Upper lobe of right lung (tissue), 1 donor: ENCODE data around the gene MDH2. TPM values are rescaled to one million over a fixed set of nuclear protein-coding genes. Genes with fewer than 3 reads are reported as not detected.
A peak's percentile ranks its signal among the peaks of the same experiment; 100 is the strongest.
"Not testable (repeated sequence)": the region's sequence is repeated elsewhere in the genome, so short reads cannot be mapped to it uniquely, and the experiment has no call there.

Experiments used
- ATAC-seq: fragments of 200-7000 bp; cut with Tn5 transposase; one replicate; pipeline ENCODE4 v1.9.1; 2020; ENCODE audit warnings: mild to moderate bottlenecking, moderate library complexity
- DNase-seq: peaks from one replicate; pipeline ENCODE4 v3.0.0-alpha.2; 2020
- H3K27ac ChIP-seq: fragments of 200-600 bp; one replicate; pipeline ENCODE4 v1.8.0; 2022
- H3K27me3 ChIP-seq: fragments of 200-600 bp; one replicate; pipeline ENCODE4 v1.8.0; 2022; ENCODE audit warnings: mild to moderate bottlenecking
- H3K36me3 ChIP-seq: fragments of 200-600 bp; one replicate; pipeline ENCODE4 v1.8.0; 2022
- H3K4me1 ChIP-seq: fragments of 200-600 bp; one replicate; pipeline ENCODE4 v1.8.0; 2022
- H3K4me3 ChIP-seq: fragments of 200-600 bp; one replicate; pipeline ENCODE4 v1.8.0; 2022; ENCODE audit warnings: mild to moderate bottlenecking
- H3K9me3 ChIP-seq: fragments of 200-600 bp; one replicate; pipeline ENCODE4 v1.8.0; 2022
- intact Hi-C: fragments of 100-400 bp; cut with DNase I; formaldehyde crosslinking; loops from one replicate; pipeline ENCODE4 v1.11.0; 2022
- total RNA-seq: library from RNA; stranded (reverse); fragmentation: NEBNext Ultra II Directional; extraction: Animal tissue kit (Norgen Biotek cat#: 25700); gene quantifications from one replicate; pipeline ENCODE4 v1.2.1, GENCODE V29; 2021
- TF ChIP-seq, protein P1 (sequence below): fragments of 200-600 bp; IDR thresholded peaks from one replicate; pipeline ENCODE4 v1.8.0; 2022; ENCODE audit warnings: antibody characterized with exemption
- donor health status: DM: no; HTN: yes; CAD: no; lungs with severe emphysema.

MDH2 gene
- total RNA-seq, 1 donor from 2014 or later = 106 TPM

DNA sequence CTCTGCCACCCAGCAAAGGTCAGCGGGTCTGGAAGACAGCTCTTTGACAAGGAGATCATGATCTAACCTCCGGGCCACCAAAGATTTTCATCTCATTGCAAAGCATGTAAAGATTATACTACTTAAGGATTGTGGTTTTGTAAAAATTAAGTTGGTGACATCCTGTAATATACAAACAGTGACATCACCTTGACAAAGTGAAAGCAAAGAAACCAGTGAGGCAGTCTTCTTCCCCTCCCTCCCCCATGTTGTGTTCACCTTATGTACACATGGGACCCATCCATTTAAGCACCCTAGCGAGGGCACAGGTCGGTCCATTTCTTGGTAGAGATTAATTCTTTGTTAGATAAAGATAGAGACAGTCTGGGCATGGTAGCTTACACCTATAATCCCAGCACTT lies 3.9 kb downstream of the MDH2 start:
- ATAC-seq = no peak
- H3K27me3 ChIP-seq = no peaks in the 10 kb centered on the region
- TF ChIP-seq, protein P1, sequence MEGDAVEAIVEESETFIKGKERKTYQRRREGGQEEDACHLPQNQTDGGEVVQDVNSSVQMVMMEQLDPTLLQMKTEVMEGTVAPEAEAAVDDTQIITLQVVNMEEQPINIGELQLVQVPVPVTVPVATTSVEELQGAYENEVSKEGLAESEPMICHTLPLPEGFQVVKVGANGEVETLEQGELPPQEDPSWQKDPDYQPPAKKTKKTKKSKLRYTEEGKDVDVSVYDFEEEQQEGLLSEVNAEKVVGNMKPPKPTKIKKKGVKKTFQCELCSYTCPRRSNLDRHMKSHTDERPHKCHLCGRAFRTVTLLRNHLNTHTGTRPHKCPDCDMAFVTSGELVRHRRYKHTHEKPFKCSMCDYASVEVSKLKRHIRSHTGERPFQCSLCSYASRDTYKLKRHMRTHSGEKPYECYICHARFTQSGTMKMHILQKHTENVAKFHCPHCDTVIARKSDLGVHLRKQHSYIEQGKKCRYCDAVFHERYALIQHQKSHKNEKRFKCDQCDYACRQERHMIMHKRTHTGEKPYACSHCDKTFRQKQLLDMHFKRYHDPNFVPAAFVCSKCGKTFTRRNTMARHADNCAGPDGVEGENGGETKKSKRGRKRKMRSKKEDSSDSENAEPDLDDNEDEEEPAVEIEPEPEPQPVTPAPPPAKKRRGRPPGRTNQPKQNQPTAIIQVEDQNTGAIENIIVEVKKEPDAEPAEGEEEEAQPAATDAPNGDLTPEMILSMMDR = no peak
- H3K4me1 ChIP-seq = peaks cover 17% of the 10 kb centered on the region
- no peaks in the 10 kb centered on the region for H3K9me3 ChIP-seq
- H3K27ac ChIP-seq = no peak overlapping the region
- no peak overlapping the region for H3K4me3 ChIP-seq
- no peak for DNase-seq
- H3K36me3 ChIP-seq = peaks cover 40% of the 10 kb centered on the region
- intact Hi-C loops = no loop called here

DNA sequence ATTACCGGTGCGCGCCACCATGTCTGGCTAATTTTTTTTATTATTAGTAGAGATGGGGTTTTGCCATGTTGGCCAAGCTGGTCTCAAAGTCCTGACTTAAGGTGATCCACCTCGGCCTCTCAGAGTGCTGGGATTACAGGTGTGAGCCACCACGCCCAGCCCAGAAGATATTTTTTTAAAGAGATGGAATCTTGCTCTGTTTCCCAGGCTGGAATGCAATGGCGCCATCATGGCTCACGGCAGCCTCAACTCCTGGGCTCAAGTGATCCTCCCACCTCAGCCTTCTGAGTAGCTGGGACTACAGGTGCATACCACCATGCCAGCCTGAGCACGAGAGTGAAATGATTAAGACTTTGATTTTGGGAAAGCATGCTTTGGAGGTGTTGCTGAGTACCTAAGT lies 4.8 kb downstream of the MDH2 start:
- H3K27me3 ChIP-seq, intact Hi-C loops, DNase-seq, H3K4me3 ChIP-seq, H3K9me3 ChIP-seq, ATAC-seq, H3K27ac ChIP-seq: not testable (repeated sequence)
- peaks cover 14% of the 10 kb centered on the region for H3K4me1 ChIP-seq
- H3K36me3 ChIP-seq = peaks cover 48% of the 10 kb centered on the region

DNA sequence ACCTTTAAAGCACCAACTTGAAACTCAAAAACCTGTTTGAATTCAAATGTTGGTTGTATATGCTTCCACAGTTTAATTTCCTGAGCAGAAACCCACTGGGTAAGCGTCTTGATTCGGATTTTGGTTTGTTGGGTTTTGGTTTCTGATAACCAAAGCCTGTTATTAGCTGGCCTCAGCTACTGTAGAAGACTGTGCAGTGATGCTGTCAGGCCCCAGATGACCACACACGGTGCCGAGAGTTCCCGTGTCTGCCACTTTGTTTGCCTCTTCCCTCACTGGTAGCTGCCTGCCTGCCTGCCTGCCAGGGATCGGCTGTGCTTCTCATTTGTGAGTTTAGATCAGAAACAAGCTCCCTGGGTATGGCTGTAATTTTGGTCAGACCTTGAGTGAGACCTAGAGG lies 5.6 kb downstream of the MDH2 start:
- peaks cover 55% of the 10 kb centered on the region for H3K36me3 ChIP-seq
- DNase-seq = no peak

DNA sequence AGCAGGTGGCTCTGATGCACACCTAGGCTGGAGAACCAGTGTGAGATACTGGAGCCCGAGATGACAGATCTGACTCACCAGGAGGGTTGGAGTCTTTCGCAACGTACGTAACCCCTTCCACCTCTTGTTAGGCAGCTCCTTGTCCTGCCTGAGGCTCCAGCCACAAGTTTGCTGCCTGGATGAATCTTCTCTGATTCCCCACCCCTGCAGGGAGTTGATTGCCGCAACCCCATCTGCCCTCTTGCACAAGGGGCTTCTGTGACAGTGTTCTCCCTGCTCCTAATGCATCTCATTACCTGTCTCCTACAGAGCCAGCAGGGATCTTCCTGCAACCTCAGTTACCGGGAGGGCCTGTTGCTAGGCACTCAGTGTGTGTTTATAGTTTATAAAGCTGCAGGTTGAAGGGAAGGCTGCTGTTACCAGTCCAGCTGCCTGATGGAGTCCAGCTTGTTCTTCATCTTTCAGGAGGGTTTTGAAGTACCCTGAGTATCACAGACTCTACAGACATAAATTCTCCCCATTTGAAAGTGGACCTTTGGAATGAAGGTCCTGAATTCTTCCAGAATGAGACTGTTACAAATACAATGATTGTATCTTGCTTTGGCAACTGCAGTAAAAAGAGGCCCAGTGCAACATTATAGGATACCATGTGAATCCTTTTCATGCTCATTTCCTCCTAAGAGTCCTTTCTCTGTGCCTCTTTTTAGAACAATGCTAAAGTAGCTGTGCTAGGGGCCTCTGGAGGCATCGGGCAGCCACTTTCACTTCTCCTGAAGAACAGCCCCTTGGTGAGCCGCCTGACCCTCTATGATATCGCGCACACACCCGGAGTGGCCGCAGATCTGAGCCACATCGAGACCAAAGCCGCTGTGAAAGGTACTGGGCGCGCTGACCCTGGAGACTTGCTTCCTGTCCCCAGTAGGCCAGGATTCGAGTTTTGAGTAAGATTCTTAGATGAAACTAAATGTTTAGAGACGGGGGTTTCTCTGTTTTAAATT lies 6.5 kb downstream of the MDH2 start:
- H3K4me1 ChIP-seq = peaks cover 8% of the 10 kb centered on the region
- H3K36me3 ChIP-seq = peaks cover 65% of the 10 kb centered on the region
- TF ChIP-seq, protein P1 = no peak
- DNase-seq (no peak), ATAC-seq (peak; percentile 14)
- intact Hi-C loops = no loop called here
- no peaks in the 10 kb centered on the region for H3K9me3 ChIP-seq
- no peak overlapping the region for H3K27ac ChIP-seq
- H3K27me3 ChIP-seq = no peaks in the 10 kb centered on the region
- no peak overlapping the region for H3K4me3 ChIP-seq

More for the DNA sequence above, 5.6 kb downstream of the MDH2 start:
- Histone ChIP-seq H3K27ac (no peak overlapping the region), H3K27me3 (no peaks in the 10 kb centered on the region), H3K9me3 (no peaks in the 10 kb centered on the region), H3K4me3 (no peak overlapping the region), H3K4me1 (peaks cover 14% of the 10 kb centered on the region)
- TF ChIP-seq, protein P1 = no peak
- intact Hi-C loops = no loop called here
- no peak for ATAC-seq

DNA sequence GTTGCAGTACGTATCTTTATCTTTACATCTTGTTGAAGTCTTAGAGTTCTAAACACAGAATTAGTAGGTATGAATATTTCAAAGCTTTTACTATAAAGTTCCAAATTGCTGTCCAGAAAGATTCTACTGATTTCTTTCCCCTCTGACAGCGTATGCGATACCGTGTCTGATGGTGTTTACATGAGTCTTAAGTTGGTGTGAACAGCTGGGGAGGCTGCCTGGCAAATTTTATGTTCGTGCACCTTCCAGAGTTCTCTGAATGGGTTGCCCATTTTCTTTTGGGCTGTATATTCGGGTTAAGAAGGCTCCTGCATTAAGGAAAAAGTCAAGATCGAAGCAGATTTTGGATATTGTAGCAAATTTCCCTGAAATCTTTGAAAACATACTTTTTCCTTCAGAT lies 8.3 kb downstream of the MDH2 start:
- Histone ChIP-seq H3K9me3 (no peaks in the 10 kb centered on the region), H3K27me3 (no peaks in the 10 kb centered on the region), H3K27ac (no peak overlapping the region), H3K4me3 (no peak overlapping the region), H3K4me1 (no peaks in the 10 kb centered on the region), H3K36me3 (peaks cover 83% of the 10 kb centered on the region)
- intact Hi-C loops = no loop called here
- ATAC-seq (no peak), DNase-seq (no peak)
- TF ChIP-seq, protein P1 = no peak

DNA sequence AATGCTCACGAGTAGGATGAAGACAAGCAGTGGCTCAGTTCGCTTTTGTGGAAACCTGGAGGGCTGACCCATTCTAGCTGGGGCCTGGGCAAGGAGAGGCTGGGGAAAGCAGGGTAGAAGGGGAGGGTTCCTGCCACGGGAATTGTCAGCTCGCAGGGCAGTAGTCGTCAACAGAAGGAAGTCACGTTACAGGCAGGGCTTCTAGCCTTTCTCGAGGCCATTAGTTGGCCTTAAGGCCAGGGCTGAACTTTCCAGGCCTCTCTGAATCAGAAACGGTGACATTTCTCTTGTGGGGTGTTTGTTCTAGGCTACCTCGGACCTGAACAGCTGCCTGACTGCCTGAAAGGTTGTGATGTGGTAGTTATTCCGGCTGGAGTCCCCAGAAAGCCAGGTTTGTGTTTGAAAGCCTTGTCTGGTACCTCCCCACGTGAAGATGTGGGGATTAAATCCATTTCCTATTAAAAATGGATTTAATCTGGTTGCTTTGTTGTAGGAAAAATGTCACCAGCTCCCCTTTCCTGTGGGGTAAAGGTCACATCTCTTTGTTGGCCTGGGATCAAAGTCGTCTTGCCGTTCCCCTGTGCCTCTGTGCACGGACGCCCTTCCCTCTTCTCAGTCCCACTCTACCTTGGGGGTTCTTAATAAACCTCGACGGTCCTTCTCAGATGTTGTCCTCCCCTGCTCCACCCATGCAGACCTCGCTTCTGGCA lies 9.4 kb downstream of the MDH2 start:
- Histone ChIP-seq H3K4me1 (no peaks in the 10 kb centered on the region), H3K9me3 (no peaks in the 10 kb centered on the region), H3K4me3 (no peak overlapping the region), H3K36me3 (peaks cover 85% of the 10 kb centered on the region), H3K27me3 (no peaks in the 10 kb centered on the region), H3K27ac (no peak overlapping the region)
- intact Hi-C loops = no loop called here
- DNase-seq (no peak), ATAC-seq (no peak)
- TF ChIP-seq, protein P1 = no peak
